GM19351 (cell line): ENCODE measurements around the gene ZNF616.
"Not testable (repeated sequence)": the region's sequence is repeated elsewhere in the genome, so short reads cannot be mapped to it uniquely, and the experiment has no call there.

Experiments
- ATAC-seq: cut with Tn5 transposase; IDR thresholded peaks from one replicate; pipeline ENCODE4 v1.9.1; 2021; ENCODE audit warnings: mild to moderate bottlenecking, moderate library complexity; ENCODE audit not compliant: unreplicated experiment

The ZNF616 gene

GRCh38 chr19:52110780-52111179 is 29.0 kb downstream of the ZNF616 start:
- no peak for ATAC-seq

- no peak for ATAC-seq
Measured at GRCh38 chr19:52102782-52103181, 37.0 kb downstream of the ZNF616 start.

DNA sequence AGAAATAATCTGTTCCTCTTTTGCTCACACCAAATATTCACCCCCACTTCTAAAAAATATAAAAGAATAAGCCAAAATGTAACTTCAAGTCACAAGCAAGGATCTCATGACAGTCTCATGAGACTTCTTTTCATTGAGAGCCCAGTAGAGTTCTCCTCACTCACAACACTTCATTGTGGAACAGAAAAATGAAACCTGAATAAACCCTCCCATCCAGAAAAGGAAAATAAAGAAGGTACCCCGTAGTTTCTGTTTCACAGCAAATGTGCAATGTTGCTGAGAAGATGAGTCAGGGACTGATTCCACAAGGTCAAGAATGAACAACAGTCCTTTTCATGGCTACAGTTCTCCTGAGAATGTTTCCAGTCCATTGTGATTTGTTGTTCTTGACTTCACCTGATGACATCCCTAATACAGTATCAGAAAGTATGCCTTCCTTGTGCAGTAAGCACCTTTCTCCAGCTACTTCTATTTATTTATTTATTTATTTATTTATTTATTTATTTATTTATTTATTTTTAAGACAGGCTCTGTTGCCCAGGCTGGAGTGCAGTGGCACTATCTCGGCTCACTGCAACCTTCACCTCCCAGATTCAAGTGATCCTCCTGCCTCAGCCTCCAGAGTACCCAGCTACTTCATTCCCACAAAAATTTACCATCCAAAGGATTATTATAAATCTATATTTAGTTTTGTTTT is 37.7 kb downstream of the ZNF616 start:
- ATAC-seq, result no peak

DNA sequence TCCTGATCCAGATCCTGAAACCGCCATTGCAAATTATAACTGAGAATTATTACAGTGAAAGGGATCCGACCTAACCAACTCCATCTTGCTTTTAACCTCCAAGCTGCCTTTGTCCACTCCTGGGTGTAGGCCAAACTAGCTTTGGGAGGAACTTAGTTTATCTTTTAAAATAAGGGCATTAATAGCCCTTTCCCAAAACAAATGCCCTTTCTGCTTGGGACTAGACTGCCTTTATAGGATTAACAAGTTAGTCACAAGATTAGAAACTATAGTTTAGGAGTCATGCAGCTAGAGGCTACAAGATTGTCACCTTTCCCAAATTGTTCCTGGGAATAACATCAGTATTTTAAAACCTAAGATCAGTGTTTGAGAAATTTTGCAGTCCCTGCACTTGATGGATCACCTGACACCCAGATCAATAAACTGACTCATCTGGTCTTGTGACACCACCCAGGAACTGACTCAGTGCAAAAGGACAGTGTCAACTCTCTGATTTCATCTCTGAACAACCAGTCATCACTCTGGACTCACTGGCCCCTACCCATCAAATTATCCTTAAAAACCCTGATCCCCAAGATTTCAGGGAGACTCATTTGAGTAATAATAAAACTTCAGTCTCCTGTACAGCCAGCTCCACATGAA is 40.1 kb downstream of the ZNF616 start:
- ATAC-seq, result no peak

DNA sequence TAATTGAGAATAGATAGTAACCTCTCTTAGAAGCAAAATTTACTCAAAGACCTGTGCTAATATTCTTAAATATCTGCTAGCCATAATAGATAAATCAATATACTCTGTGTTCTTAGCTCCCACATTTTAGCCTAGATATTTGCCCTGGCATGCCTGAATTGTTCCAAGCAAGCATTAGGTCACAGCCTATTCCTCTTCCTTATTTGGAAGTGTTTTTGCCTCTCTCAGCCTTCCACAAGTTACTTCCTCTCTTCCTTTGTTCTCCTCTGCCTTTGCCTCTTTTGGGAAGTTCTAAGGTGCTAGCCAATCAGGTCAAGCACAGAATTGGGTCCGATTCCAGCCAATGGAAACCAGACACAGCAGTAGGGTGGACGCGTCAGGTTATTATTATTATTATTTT is 43.3 kb downstream of the ZNF616 start:
- not testable (repeated sequence) for ATAC-seq

DNA sequence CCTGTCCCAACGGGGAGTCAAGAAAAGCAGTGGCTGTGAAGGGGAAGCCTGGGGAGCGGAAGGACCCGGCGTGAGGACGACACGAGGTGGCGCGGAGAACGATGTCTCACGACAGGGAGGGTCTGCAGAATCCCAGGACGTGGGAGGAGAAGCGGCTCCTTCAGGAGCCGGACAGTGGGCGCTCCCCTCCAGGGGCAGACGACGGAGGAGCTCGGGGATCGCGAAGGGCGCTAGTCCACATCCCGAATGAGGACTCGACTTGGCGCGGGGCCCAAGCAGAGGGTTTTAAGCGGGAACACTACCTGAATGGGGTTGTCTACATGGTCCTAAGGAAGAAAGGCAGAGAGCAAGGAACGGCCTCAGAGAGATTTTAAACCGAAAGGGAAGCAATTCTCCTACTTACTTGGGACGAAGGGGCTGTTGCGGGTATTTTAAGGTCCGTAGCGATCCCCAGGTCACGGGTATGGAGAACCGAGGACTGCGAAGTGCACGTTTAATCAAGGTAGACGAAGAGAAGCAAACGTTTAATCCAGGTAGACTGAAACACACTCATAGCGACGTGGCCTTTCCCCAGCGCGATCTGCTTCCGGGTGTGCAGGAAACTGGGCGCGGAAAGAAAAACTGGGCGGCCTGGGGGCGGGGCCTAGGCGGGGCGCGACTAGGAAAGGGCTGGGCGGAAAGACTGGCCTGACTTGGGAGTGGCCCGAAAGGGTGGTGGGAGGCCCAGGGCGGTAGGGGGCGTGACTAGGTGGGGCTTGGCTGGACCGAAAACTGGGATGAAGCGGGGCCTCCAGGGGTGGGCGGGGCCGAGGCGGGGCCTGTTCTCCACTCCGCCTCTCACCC is 44.3 kb downstream of the ZNF616 start, which contains the start of gene ZNF841:
Gene ZNF841, minus strand, starts transcription at position 594 of the 843 bp plus-strand sequence. CDS start 10,964 bp downstream, outside the sequence.
- ATAC-seq, result peak; percentile 71

DNA sequence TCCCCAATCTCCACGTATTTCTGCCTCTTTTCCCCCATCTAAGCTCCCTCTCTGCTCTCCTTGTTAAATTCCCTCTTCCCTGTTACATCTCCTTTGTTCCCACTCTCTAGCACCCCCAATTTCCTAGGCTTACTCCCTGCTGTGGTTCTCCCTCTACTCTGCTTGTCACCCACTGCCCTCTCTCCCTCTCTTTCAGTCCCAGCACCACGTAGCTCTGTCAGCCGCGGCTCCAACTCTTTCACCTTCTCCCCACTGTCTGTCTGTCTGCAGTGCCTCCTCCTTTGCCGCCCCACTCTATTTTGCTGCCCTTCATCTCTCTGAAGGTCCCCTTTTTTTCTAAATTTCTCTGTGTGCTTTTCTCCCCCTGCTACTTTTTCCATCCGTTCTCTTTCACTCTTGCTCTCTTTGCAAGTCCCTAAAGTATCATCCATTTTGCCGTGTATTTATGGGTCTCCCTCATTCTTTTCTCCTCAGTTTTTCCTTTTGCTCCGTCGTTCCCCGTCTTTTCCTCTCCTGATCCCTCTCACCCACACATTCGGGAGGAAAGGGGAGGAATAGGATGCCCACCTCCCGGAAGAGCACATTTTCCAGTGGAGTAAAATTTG is 45.1 kb downstream of the ZNF616 start:
- ATAC-seq, result no peak

DNA sequence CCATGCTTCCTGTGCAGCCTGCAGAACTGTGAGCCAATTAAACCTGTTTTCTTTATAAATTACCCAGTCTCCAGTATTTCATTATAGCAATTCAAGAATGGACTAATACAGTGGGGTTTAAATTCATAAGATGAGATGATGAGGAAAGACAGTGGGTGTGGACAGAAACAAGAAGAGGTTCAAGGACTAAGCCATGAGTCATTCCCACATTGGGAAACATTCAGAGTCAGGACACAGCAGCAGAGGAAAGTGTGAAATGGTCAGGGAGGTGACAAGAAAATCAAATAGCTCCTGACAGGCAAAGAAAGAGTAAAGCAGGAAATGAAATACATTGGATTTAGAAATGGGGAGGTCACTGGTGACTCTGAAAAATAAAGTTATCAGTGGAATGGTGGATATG is 53.3 kb downstream of the ZNF616 start:
- no peak for ATAC-seq

GRCh38 chr19:52070496-52070895 is 69.2 kb downstream of the ZNF616 start:
- no peak for ATAC-seq

DNA sequence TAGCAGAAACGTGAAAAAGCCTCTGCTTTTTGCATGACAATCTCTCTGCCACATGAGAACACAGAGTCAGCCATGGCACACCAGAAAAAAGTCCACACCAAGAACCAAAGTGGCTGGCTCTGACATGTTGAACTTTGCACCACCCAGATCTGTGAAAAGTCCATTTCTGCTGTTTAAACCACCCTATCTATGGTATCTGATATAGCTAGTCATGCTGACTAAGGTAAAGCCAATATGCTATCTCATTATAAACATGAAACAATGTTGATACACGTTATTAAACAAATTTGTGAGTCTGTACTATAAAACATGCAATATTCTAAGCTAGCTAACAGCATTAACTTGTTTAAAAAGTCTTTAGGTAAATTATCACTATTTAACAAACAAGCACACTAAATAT is 70.1 kb downstream of the ZNF616 start:
- no peak for ATAC-seq

DNA sequence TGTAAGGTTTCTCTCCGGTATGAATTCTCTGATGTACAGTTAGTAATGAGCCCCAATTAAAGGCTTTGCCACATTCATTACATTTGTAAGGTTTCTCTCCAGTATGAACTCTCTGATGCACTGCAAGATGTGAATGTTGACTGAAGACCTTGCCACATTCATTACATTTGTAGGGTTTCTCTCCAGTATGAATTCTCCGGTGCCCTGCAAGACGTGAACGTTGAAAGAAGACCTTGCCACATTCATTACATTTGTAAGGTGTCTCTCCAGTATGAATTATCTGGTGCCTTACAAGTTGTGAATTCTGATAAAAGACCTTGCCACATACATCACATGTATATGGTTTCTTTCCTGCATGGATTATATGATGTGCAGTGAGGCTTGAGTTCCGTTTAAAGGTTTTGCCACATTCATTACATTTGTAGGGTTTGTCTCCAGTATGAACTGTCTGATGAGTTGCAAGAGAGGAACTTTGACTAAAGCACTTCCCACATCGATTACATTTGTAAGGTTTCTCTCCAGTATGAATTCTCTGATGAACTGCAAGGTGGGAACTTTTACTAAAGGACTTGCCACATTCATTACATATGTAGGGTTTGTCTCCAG is 73.4 kb downstream of the ZNF616 start:
- no peak for ATAC-seq

- ATAC-seq, result no peak
Measured at GRCh38 chr19:52065399-52065798, 74.3 kb downstream of the ZNF616 start.
